HG03460 (cell line): ENCODE data around the gene SNU13.
"Not testable (repeated sequence)": the region's sequence is repeated elsewhere in the genome, so short reads cannot be mapped to it uniquely, and the experiment has no call there.

ENCODE experiments used
- ATAC-seq: cut with Tn5 transposase; IDR thresholded peaks from one replicate; pipeline ENCODE4 v1.9.1; 2021; ENCODE audit not compliant: unreplicated experiment

Gene SNU13

GRCh38 chr22:41688365-41689211 lies at the start of gene SNU13:
Gene SNU13, minus strand, starts transcription at chr22:41688867. Its CDS starts 71 bp downstream, at chr22:41688796.
- peak; percentile 82 for ATAC-seq

GRCh38 chr22:41733241-41733640 lies 44.6 kb upstream of the SNU13 start:
- ATAC-seq, result not testable (repeated sequence)

GRCh38 chr22:41732096-41732772 lies 43.6 kb upstream of the SNU13 start:
- no peak for ATAC-seq

- ATAC-seq, result no peak
Observed at GRCh38 chr22:41731609-41732008, 42.9 kb upstream of the SNU13 start.

GRCh38 chr22:41725510-41726110 lies 36.9 kb upstream of the SNU13 start:
- ATAC-seq, result no peak

- no peak for ATAC-seq
Observed at GRCh38 chr22:41722496-41722895, 33.8 kb upstream of the SNU13 start.

- ATAC-seq, result no peak
Observed at GRCh38 chr22:41713004-41713403, 24.3 kb upstream of the SNU13 start.

GRCh38 chr22:41709341-41709740 lies 20.7 kb upstream of the SNU13 start:
- no peak for ATAC-seq

- no peak for ATAC-seq
Observed at GRCh38 chr22:41702763-41703162, 14.1 kb upstream of the SNU13 start.

- no peak for ATAC-seq
Observed at GRCh38 chr22:41700108-41700364, 11.4 kb upstream of the SNU13 start.

GRCh38 chr22:41699264-41700107 lies 10.8 kb upstream of the SNU13 start, which contains the start of gene MEI1:
Gene MEI1, plus strand, starts transcription at chr22:41699503. Its CDS starts 36 bp downstream, at chr22:41699539.
- no peak for ATAC-seq

GRCh38 chr22:41697126-41697775 lies 8.6 kb upstream of the SNU13 start:
- no peak for ATAC-seq

GRCh38 chr22:41696703-41697102 lies 8.0 kb upstream of the SNU13 start:
- no peak for ATAC-seq

- ATAC-seq, result no peak
Observed at GRCh38 chr22:41695211-41695610, 6.5 kb upstream of the SNU13 start.

GRCh38 chr22:41690476-41690875 lies 1.8 kb upstream of the SNU13 start:
- no peak for ATAC-seq

GRCh38 chr22:41687901-41688364 lies 734 bp downstream of the SNU13 start:
- peak; percentile 12 for ATAC-seq

GRCh38 chr22:41686890-41687289 lies 1.8 kb downstream of the SNU13 start:
- ATAC-seq, result not testable (repeated sequence)

GRCh38 chr22:41684194-41684593 lies 4.5 kb downstream of the SNU13 start:
- no peak for ATAC-seq

- no peak for ATAC-seq
Observed at GRCh38 chr22:41683616-41684015, 5.1 kb downstream of the SNU13 start.

GRCh38 chr22:41683052-41683451 lies 5.6 kb downstream of the SNU13 start:
- no peak for ATAC-seq
